ENCODE data around the gene SFTA2.

GRCh38 chr6:30928677-30929076 lies 3.3 kb downstream of the SFTA2 start:
- no peak for TF ChIP-seq CTCF (IDR thresholded peaks at IDR 0.05)
- no peak for TF ChIP-seq POLR2AphosphoS5 (IDR thresholded peaks at IDR 0.05)
- TF ChIP-seq POLR2A (IDR thresholded peaks at IDR 0.05) = no peak
